KOPT-K1 (cell line): ENCODE data around the gene CENPP.

ENCODE experiments used
- H3K27ac ChIP-seq: fragments of 200-600 bp; sonication (generic); 2 replicates; pipeline ENCODE4 v1.5.1; 2016; ENCODE audit warnings: antibody characterized with exemption, mild to moderate bottlenecking, low read depth, low read length; ENCODE audit not compliant: poor library complexity, severe bottlenecking
- H3K36me3 ChIP-seq: fragments of 200-600 bp; sonication (generic); 2 replicates; pipeline ENCODE4 v1.5.1; 2017; ENCODE audit warnings: antibody characterized with exemption, mild to moderate bottlenecking, low read length, moderate library complexity; ENCODE audit not compliant: insufficient read depth
- H3K9me3 ChIP-seq: fragments of 200-600 bp; sonication (generic); 2 replicates; pipeline ENCODE4 v1.5.1; 2017; ENCODE audit warnings: antibody characterized with exemption, low read length, mild to moderate bottlenecking; ENCODE audit not compliant: insufficient read depth, poor library complexity, severe bottlenecking

Gene CENPP

GRCh38 chr9:92333282-92333634 is 7.5 kb downstream of the CENPP start:
- peaks cover 53% of the 10 kb centered on the region for H3K36me3 ChIP-seq
- no peak overlapping the region for H3K27ac ChIP-seq
- H3K9me3 ChIP-seq, result no peaks in the 10 kb centered on the region

DNA sequence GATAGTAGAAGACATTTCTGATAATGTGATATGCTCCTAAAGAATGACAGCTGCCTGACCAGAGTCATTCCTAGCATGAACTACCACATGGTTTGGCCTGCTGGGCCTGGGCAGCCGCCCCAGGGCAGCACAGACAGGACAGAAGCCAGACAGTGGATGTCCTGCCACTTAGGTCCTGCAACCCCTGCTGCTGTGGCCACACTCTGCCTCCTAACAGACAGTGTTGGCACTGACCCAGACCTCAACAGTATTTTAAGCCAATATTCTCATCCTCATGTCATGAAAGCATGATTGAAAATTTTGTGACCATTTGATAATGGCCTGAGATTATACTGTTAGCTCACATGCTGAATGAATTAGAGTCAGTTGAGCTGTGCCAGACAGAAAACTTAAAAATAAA is 15.8 kb downstream of the CENPP start:
- H3K36me3 ChIP-seq, result peaks cover 59% of the 10 kb centered on the region
- H3K9me3 ChIP-seq, result peaks cover 20% of the 10 kb centered on the region
- no peak overlapping the region for H3K27ac ChIP-seq

- no peak overlapping the region for H3K27ac ChIP-seq
- H3K9me3 ChIP-seq, result peaks cover 20% of the 10 kb centered on the region
- H3K36me3 ChIP-seq, result peaks cover 62% of the 10 kb centered on the region
Observed at GRCh38 chr9:92342825-92343488, 17.2 kb downstream of the CENPP start.

- no peak overlapping the region for H3K27ac ChIP-seq
Observed at GRCh38 chr9:92345582-92345981, 19.8 kb downstream of the CENPP start.

GRCh38 chr9:92349771-92350739 is 24.3 kb downstream of the CENPP start:
- Histone ChIP-seq H3K36me3 (peaks cover 59% of the 10 kb centered on the region), H3K27ac (no peak overlapping the region)

More at GRCh38 chr9:92345582-92345981, 19.8 kb downstream of the CENPP start:
- Histone ChIP-seq H3K36me3 (peaks cover 41% of the 10 kb centered on the region), H3K9me3 (peaks cover 4% of the 10 kb centered on the region)

DNA sequence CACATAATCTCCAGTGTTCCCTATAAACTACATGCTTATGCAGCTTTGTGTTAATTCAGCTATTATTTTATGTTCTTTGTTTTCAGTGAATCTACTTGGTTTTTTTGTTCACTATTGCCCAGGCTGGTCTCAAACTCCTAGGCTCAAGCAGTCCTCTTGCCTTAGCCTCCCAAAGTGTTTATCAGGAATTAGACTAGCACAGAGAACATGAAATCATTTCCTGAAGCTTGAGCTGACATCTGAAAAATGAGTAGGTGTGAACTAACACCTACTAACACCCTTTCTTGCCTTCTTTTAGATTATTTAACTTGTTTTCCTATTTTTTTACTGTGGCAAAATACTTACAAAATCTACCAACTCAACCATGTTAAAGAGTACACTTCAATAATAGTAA is 25.0 kb downstream of the CENPP start:
- Histone ChIP-seq H3K36me3 (peaks cover 56% of the 10 kb centered on the region), H3K9me3 (peaks cover 9% of the 10 kb centered on the region), H3K27ac (no peak overlapping the region)

More at GRCh38 chr9:92349771-92350739, 24.3 kb downstream of the CENPP start:
- peaks cover 9% of the 10 kb centered on the region for H3K9me3 ChIP-seq

GRCh38 chr9:92353051-92353450 is 27.3 kb downstream of the CENPP start:
- Histone ChIP-seq H3K36me3 (peaks cover 41% of the 10 kb centered on the region), H3K9me3 (peaks cover 15% of the 10 kb centered on the region)

GRCh38 chr9:92359394-92359995 is 33.7 kb downstream of the CENPP start:
- Histone ChIP-seq H3K9me3 (peaks cover 10% of the 10 kb centered on the region), H3K27ac (peak overlapping the region; percentile 50), H3K36me3 (peaks cover 12% of the 10 kb centered on the region)

More at GRCh38 chr9:92353051-92353450, 27.3 kb downstream of the CENPP start:
- H3K27ac ChIP-seq, result no peak overlapping the region

GRCh38 chr9:92360083-92360482 is 34.3 kb downstream of the CENPP start:
- H3K36me3 ChIP-seq, result peaks cover 10% of the 10 kb centered on the region
- peak overlapping the region; percentile 50 for H3K27ac ChIP-seq
- H3K9me3 ChIP-seq, result peaks cover 8% of the 10 kb centered on the region

- H3K9me3 ChIP-seq, result peaks cover 19% of the 10 kb centered on the region
- H3K27ac ChIP-seq, result no peak overlapping the region
- peaks cover 28% of the 10 kb centered on the region for H3K36me3 ChIP-seq
Observed at GRCh38 chr9:92369075-92369474, 43.3 kb downstream of the CENPP start.

- H3K9me3 ChIP-seq, result peaks cover 35% of the 10 kb centered on the region
- no peak overlapping the region for H3K27ac ChIP-seq
- H3K36me3 ChIP-seq, result peaks cover 19% of the 10 kb centered on the region; the same call in 1 of the 2 replicates
Observed at GRCh38 chr9:92373167-92373566, 47.4 kb downstream of the CENPP start.

GRCh38 chr9:92377876-92378275 is 52.1 kb downstream of the CENPP start:
- Histone ChIP-seq H3K27ac (peak overlapping the region; percentile 74), H3K36me3 (peaks cover 22% of the 10 kb centered on the region), H3K9me3 (peaks cover 28% of the 10 kb centered on the region)

GRCh38 chr9:92378865-92379560 is 53.3 kb downstream of the CENPP start:
- H3K9me3 ChIP-seq, result peaks cover 17% of the 10 kb centered on the region
- H3K36me3 ChIP-seq, result peaks cover 13% of the 10 kb centered on the region
- H3K27ac ChIP-seq, result peak overlapping the region; percentile 74

- Histone ChIP-seq H3K36me3 (peaks cover 11% of the 10 kb centered on the region; the same call in 1 of the 2 replicates), H3K9me3 (peaks cover 1% of the 10 kb centered on the region), H3K27ac (no peak overlapping the region)
Observed at GRCh38 chr9:92380603-92381002, 54.9 kb downstream of the CENPP start.
